HG03521 (cell line): ENCODE data around the gene REM1.
"Not testable (repeated sequence)": the region's sequence is repeated elsewhere in the genome, so short reads cannot be mapped to it uniquely, and the experiment has no call there.

ENCODE experiments used
- ATAC-seq: cut with Tn5 transposase; IDR thresholded peaks from one replicate; pipeline ENCODE4 v1.9.1; 2021; ENCODE audit warnings: mild to moderate bottlenecking, moderate library complexity; ENCODE audit not compliant: unreplicated experiment

Gene REM1

GRCh38 chr20:31474758-31475427 is at the start of gene REM1, which contains the start of gene DEFB124:
Gene REM1 (plus strand): TSS chr20:31475288. CDS start chr20:31476446, 1,158 bp downstream.
Gene DEFB124 (minus strand): TSS chr20:31475127. CDS start chr20:31473013, 2,114 bp downstream.
- no peak for ATAC-seq

GRCh38 chr20:31425797-31426196 is 49.3 kb upstream of the REM1 start:
- no peak for ATAC-seq

DNA sequence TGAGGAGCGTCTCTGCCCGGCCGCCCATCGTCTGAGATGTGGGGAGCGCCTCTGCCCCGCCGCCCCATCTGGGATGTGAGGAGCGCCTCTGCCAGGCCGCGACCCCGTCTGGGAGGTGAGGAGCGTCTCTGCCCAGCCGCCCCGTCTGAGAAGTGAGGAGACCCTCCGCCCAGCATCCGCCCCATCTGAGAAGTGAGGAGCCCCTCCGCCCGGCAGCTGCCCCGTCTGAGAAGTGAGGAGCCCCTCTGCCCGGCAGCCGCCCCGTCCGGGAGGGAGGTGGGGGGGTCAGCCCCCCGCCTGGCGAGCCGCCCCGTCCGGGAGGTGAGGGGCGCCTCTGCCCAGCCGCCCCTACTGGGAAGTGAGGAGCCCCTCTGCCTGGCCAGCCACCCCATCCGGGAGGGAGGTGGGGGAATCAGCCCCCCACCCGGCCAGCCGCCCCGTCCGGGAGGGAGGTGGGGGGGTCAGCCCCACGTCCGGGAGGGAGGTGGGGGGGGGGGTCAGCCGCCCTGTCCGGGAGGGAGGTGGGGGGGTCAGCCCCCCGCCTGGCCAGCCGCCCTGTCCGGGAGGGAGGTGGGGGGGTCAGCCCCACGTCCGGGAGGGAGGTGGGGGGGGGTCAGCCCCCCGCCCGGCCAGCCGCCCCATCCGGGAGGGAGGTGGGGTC is 48.1 kb upstream of the REM1 start:
- not testable (repeated sequence) for ATAC-seq

DNA sequence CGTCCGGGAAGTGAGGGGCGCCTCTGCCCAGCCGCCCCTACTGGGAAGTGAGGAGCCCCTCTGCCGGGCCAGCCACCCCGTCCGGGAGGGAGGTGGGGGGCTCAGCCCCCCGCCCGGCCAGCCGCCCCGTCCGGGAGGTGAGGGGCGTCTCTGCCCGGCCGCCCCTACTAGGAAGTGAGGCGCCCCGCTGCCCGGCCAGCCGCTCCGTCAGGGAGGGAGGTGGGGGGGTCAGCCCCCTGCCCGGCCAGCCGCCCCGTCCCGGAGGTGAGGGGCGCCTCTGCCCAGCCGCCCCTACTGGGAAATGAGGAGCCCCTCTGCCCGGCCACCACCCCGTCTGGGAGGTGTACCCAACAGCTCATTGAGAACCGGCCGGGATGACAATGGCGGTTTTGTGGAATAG is 47.5 kb upstream of the REM1 start:
- not testable (repeated sequence) for ATAC-seq

DNA sequence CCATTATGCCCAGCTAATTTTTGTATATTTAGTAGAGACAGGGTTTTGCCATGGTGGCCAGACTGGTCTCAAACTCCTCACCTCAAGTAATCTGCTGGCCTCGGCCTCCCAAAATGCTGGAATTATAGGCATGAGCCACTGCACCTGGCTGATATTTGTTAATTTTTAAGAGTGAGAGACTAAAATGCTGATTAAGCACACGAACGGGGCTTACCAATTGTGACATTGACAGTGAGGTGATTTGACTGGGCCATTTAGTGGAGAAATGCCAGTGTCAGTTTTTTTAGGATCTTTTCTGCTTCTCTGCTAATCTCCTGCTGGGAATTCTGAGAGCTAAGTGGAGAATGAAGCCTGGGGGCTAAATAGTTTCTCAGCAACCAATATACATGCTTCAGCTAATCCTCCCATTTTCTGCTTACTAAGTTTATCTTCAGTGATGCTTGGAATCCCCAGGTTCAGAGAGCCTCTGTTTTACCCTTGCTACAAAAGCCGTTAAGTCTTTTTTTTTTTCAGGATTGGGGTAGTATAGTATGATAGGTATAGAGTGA is 44.4 kb upstream of the REM1 start:
- ATAC-seq, result no peak

- ATAC-seq, result no peak
Measured at GRCh38 chr20:31440012-31440659, 35.0 kb upstream of the REM1 start, which contains the start of gene DEFB123. Gene DEFB123 (plus strand): TSS chr20:31440632. CDS start chr20:31440699, 67 bp downstream.

- ATAC-seq, result no peak
Measured at GRCh38 chr20:31446084-31446819, 28.8 kb upstream of the REM1 start.

DNA sequence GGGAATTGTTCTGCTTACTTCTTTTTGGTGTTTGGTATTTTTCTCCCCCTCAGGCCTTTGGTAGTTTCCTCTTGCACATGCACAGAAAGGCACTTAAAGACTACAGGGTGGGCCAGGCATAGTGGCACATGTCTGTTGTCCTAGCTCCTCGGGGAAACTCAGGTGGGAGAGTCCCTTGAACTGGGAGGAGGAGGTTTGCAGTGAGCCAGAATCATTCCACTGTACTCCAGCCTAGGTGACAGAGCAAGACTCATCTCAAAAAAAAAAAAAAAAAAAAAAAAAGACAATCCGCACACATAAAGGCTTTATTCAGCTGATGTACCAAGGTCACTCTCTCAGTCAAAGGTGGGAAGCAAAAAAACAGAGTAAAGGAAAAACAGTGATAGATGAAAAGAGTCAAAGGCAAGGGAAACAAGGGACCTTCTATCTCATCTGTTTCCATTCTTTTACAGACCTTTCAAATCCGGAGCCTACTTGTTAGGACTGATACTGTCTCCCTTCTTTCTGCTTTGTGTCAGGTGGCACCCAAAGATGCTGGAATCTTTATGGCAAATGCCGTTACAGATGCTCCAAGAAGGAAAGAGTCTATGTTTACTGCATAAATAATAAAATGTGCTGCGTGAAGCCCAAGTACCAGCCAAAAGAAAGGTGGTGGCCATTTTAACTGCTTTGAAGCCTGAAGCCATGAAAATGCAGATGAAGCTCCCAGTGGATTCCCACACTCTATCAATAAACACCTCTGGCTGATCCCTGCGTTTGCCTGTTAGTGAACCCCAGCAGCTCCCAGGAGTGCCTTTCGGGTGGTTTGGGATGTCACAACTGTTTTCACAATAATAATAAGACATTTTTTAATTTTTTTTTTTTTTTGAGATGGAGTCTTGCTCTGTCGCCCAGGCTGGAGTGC is 25.3 kb upstream of the REM1 start:
- ATAC-seq, result no peak

- ATAC-seq, result no peak
Measured at GRCh38 chr20:31452575-31452974, 22.5 kb upstream of the REM1 start.

- no peak for ATAC-seq
Measured at GRCh38 chr20:31454361-31454760, 20.7 kb upstream of the REM1 start.

GRCh38 chr20:31470946-31471345 is 4.1 kb upstream of the REM1 start:
- ATAC-seq, result not testable (repeated sequence)

- ATAC-seq, result no peak
Measured at GRCh38 chr20:31472395-31473330, 2.4 kb upstream of the REM1 start.

- ATAC-seq, result no peak
Measured at GRCh38 chr20:31473331-31474096, 1.6 kb upstream of the REM1 start.

GRCh38 chr20:31474097-31474436 is 1.0 kb upstream of the REM1 start:
- ATAC-seq, result peak; percentile 59

GRCh38 chr20:31475472-31476293 is 595 bp downstream of the REM1 start:
- no peak for ATAC-seq

DNA sequence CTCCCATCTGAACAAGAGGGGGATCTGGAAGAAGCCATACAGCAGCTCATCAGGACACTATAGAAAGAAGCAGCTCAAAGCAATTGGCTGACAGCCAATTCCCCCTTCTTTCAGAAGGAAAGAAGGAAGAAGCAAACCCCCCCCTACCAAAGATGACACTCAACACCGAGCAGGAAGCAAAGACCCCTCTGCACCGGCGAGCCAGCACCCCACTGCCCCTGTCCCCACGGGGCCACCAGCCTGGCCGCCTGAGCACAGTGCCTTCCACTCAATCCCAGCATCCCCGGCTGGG is 1.2 kb downstream of the REM1 start:
- ATAC-seq, result no peak

GRCh38 chr20:31476643-31477215 is 1.6 kb downstream of the REM1 start:
- ATAC-seq, result no peak
